Spinal cord (tissue), 10 donors: Measurements from ENCODE around the gene A2M. TPM values are rescaled to one million over a fixed set of nuclear protein-coding genes. Genes with fewer than 3 reads are reported as not detected.

ENCODE experiments used
- DNase-seq, 6 donors: peaks; one replicate each; pipeline versions ENCODE4 v3.0.0 to v3.0.0-alpha.2; 2013 to 2015; ENCODE audit warnings: low spot score in 6 of 6, low read depth in 4 of 6
- H3K27ac ChIP-seq: one replicate; pipeline ENCODE4 v1.5.1; 2013; ENCODE audit warnings: low read depth, low read length, control low read depth
- H3K27me3 ChIP-seq: one replicate; pipeline ENCODE4 v1.6.1; 2013; ENCODE audit warnings: low read length; ENCODE audit not compliant: control insufficient read depth, insufficient read depth
- H3K36me3 ChIP-seq: one replicate; pipeline ENCODE4 v1.6.1; 2013; ENCODE audit warnings: low read length; ENCODE audit not compliant: control insufficient read depth, insufficient read depth
- H3K4me1 ChIP-seq: one replicate; pipeline ENCODE4 v1.6.1; 2013; ENCODE audit warnings: low read length; ENCODE audit not compliant: control insufficient read depth, insufficient read depth
- H3K4me3 ChIP-seq: one replicate; pipeline ENCODE4 v1.5.1; 2013; ENCODE audit warnings: low read depth, low read length, control low read depth
- H3K9me3 ChIP-seq: one replicate; pipeline ENCODE4 v1.6.1; 2013; ENCODE audit warnings: low read length; ENCODE audit not compliant: control insufficient read depth, insufficient read depth
- WGBS: methylation state at CpG from one replicate; pipeline ENCODE4 v1.1.5; 2013; ENCODE audit warnings: missing lambda C conversion rate; ENCODE audit not compliant: insufficient coverage; 5-methylcytosine and 5-hydroxymethylcytosine counted together
- polyA plus RNA-seq, 2 donors: library from polyadenylated mRNA; unstranded; fragments of 120-200 nt; gene quantifications; one replicate each; pipeline ENCODE4 v1.2.1, GENCODE V29; 2013; ENCODE audit not compliant: insufficient read length in 2 of 2
- total RNA-seq, 2 donors: library from RNA; depleted of rRNA in 1 of 2; stranded (reverse); fragments of 120-200 nt in 1 of 2; fragments of >200 nt in 1 of 2; gene quantifications; one replicate each; pipeline versions ENCODE4 v1.2.3 to v1.2.4, GENCODE V29; 2013 to 2014
- donor health status: healthy.

The A2M gene
- total and polyA plus RNA-seq, 4 donors: 175 to 263 (median 198) TPM

DNA sequence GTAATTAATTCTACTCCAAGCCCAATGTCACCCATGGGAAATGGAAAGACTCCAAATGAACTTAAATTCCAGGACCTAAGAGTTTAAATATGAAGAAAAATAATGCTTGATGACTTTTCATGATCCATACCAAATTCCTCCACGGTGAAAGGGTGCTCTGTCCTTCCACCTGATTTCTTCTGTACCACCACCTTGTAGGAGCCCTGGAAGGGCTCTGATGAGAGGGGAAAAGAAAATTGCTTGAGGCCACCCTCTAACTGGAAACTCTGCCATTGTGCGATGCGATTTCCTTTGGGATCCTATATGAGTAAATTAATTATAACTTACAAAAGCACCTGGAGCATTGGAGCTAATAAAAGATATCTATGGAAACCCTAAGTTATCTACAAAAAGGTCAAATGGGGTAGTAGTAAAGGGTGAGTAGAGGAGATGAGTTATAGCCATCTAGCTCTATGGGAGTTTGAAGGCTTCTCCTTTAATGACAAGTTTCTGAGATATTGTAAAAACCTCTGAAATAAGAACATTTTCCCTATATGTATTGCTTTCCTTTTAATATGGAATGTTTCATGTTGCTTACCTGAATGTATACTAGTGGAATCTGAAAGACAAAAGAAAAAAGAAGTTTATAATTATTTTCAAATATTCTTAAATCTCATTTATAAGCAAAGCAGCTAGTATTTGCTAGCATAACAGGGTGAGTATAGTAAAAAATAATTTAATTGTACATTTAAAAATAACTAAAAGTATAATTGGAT lies 5.8 kb downstream of the A2M start:
- no peaks in the 10 kb centered on the region for H3K4me1 ChIP-seq

DNA sequence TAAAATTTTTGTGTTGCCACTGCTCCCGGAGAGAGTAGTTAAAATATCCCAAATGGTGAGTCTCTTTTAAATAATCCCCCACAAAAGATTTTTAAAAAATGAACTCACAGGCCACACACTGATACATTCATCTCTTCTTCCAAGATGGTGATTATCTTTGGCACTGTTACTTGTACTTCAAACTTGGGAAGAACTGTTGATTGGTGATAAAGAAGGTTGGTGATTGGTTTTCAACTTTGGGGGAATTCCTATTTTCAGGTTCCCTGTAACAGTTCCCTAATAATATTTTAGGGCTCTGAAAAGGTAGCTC lies 6.6 kb downstream of the A2M start:
- no peak for DNase-seq
- no peak overlapping the region for H3K4me3 ChIP-seq
- no peaks in the 10 kb centered on the region for H3K27me3 ChIP-seq
- no peaks in the 10 kb centered on the region for H3K36me3 ChIP-seq
- no peaks in the 10 kb centered on the region for H3K4me1 ChIP-seq
- H3K9me3 ChIP-seq: no peaks in the 10 kb centered on the region
- H3K27ac ChIP-seq: no peak overlapping the region
- 100% methylated on average over 1 of the region's 1 CpG for WGBS

More for the DNA sequence above, 5.8 kb downstream of the A2M start:
- WGBS: no CpG with 5 or more reads among the region's 3 CpGs
- Histone ChIP-seq H3K4me3 (no peak overlapping the region), H3K27ac (no peak overlapping the region), H3K36me3 (no peaks in the 10 kb centered on the region), H3K27me3 (no peaks in the 10 kb centered on the region), H3K9me3 (no peaks in the 10 kb centered on the region)
- no peak for DNase-seq

- Histone ChIP-seq H3K27me3 (no peaks in the 10 kb centered on the region), H3K4me3 (no peak overlapping the region), H3K9me3 (no peaks in the 10 kb centered on the region), H3K27ac (no peak overlapping the region), H3K4me1 (no peaks in the 10 kb centered on the region), H3K36me3 (no peaks in the 10 kb centered on the region)
- 90% methylated on average over 2 of the region's 5 CpGs for WGBS
- DNase-seq: no peak
Measured at GRCh38 chr12:9108504-9109212, 7.1 kb downstream of the A2M start.

- Histone ChIP-seq H3K9me3 (no peaks in the 10 kb centered on the region), H3K4me3 (no peak overlapping the region), H3K4me1 (no peaks in the 10 kb centered on the region), H3K27me3 (no peaks in the 10 kb centered on the region), H3K27ac (no peak overlapping the region), H3K36me3 (no peaks in the 10 kb centered on the region)
- DNase-seq: no peak
- 85% methylated on average over 3 of the region's 3 CpGs for WGBS
Measured at GRCh38 chr12:9107542-9107873, 8.2 kb downstream of the A2M start.

GRCh38 chr12:9106610-9107541 lies 8.8 kb downstream of the A2M start:
- Histone ChIP-seq H3K27me3 (no peaks in the 10 kb centered on the region), H3K27ac (no peak overlapping the region), H3K4me3 (no peak overlapping the region), H3K4me1 (no peaks in the 10 kb centered on the region), H3K36me3 (no peaks in the 10 kb centered on the region), H3K9me3 (no peaks in the 10 kb centered on the region)
- DNase-seq: no peak
- 76% methylated on average over 5 of the region's 11 CpGs for WGBS

DNA sequence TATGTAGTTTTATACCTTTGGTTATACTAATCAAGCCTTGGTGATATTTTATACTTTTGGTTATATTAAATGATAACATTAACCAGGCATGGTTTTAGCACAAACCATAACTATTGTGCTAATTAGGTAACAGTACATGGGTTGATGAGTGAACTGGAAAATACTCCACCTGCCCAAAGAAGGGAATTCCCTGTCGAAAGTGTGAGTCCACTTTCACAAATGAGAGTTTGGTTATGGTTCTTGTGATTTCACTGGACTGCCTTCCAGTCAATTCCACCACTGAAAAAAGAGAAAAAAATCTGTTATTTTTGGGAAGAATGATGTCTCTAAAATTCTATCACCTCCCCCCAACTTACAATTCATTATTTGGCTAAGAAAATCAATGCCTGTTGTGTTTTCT lies 9.7 kb downstream of the A2M start:
- no peaks in the 10 kb centered on the region for H3K4me1 ChIP-seq
- H3K4me3 ChIP-seq: no peak overlapping the region
- no peaks in the 10 kb centered on the region for H3K9me3 ChIP-seq
- DNase-seq: no peak
- no CpG with 5 or more reads among the region's 1 CpG for WGBS
- H3K27me3 ChIP-seq: no peaks in the 10 kb centered on the region
- H3K36me3 ChIP-seq: no peaks in the 10 kb centered on the region
- H3K27ac ChIP-seq: no peak overlapping the region

DNA sequence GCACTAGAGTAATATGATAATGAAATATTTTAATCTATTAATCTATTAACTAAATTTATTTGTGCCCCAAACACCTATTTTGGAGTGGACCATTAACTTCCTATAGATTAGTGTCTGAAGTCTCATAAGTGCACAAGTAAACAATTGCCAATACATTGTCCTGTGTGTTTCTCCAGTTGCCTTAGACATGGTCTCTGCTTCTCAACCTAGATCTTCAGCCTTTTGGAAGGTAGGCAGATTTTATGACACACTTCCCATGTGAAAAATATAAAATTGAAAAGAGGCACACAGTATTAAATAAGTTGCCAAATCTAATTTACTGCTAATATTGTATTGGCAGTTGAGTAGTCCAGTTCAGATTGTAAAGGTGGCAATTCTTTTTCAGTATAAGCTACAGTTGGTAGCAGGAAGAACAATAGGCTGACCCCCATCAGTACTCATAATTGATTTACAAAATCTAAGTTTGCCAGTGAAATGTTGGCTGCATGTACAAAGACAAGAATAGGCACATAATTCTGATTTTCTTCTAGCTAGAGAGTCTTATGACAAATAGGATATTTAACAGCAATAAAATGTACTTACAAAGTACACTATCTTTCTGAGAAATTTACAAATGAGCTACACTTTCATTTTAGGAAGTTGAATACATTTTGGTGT lies 10.8 kb downstream of the A2M start:
- Histone ChIP-seq H3K9me3 (no peaks in the 10 kb centered on the region), H3K27me3 (no peaks in the 10 kb centered on the region), H3K4me3 (no peak overlapping the region), H3K36me3 (no peaks in the 10 kb centered on the region), H3K4me1 (no peaks in the 10 kb centered on the region), H3K27ac (no peak overlapping the region)
- DNase-seq: no peak

- no peaks in the 10 kb centered on the region for H3K36me3 ChIP-seq
- 76% methylated on average over 2 of the region's 4 CpGs for WGBS
- no peak overlapping the region for H3K27ac ChIP-seq
- no peak for DNase-seq
- H3K27me3 ChIP-seq: no peaks in the 10 kb centered on the region
- H3K4me3 ChIP-seq: no peak overlapping the region
- H3K9me3 ChIP-seq: no peaks in the 10 kb centered on the region
- H3K4me1 ChIP-seq: no peaks in the 10 kb centered on the region
Measured at GRCh38 chr12:9104087-9104486, 11.6 kb downstream of the A2M start.

DNA sequence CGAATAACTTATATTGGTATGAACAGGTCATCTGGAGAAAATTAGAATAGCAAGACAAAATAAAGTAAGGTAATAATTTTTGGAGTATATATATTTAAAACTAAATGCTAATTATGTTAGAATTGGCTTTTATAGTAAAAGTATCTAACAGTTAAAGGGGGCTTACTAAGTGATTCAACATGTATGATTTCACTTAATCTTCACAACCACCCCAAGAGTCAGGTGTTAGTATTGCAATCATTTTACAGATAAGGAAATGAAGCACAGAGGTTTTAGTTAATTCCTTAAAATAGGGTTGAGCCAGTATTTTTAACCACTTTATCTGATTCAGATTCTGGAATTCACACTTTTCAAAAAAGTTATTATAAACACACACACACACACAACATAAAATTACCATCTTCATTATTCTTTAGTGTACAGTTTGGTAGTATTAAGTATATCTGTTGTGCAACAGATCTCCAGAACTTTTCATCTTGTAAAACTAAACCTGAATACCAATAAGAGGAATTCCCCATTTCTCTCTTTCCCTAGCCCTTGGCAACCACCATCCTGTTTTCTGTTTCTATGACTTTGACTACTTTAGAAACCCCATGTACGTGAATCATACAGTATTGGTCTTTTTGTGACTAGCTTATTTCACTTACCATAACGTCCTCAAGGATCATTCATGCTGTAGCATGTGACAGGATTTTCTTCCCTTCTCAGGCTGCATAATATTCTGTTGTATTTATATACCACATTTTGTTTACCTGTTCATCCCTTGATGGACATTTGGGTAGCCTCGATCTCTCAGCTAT lies 12.5 kb downstream of the A2M start:
- no peaks in the 10 kb centered on the region for H3K27me3 ChIP-seq
- H3K9me3 ChIP-seq: no peaks in the 10 kb centered on the region
- H3K36me3 ChIP-seq: peaks cover 3% of the 10 kb centered on the region
- no peak overlapping the region for H3K4me3 ChIP-seq
- no peak overlapping the region for H3K27ac ChIP-seq
- H3K4me1 ChIP-seq: no peaks in the 10 kb centered on the region
- WGBS: no CpG with 5 or more reads among the region's 4 CpGs
- DNase-seq: no peak
